Endothelial cell of umbilical vein (primary cell): Measurements from ENCODE around the gene P3H1. TPM values are rescaled to one million over a fixed set of nuclear protein-coding genes. Genes with fewer than 3 reads are reported as not detected.
"Not testable (repeated sequence)": the region's sequence is repeated elsewhere in the genome, so short reads cannot be mapped to it uniquely, and the experiment has no call there.

Source experiments
- BruUV-seq: library from RNA; stranded (reverse); fragments of 400-500 nt; replicated peaks from 2 replicates; lab custom pipeline; 2021; lab: Mats Ljungman, UMichigan
- CTCF ChIA-PET: fragments of 300-600, 350-600 bp; sonication (Branson Sonifier 250); formaldehyde crosslinking; loops from one replicate; lab custom pipeline; 2021; ENCODE audit warnings: antibody characterized with exemption, inconsistent platforms; lab: Charles Lee
- POLR2A ChIA-PET: fragments of 300-600, 350-600 bp; sonication (Branson Sonifier 250); formaldehyde crosslinking; loops from one replicate; lab custom pipeline; 2021; ENCODE audit warnings: antibody characterized with exemption, inconsistent platforms; lab: Charles Lee
- DNase-seq: peaks from one replicate; pipeline ENCODE4 v3.0.0-alpha.2; 2011; ENCODE audit warnings: low read depth, low spot score
- FAIRE-seq: peaks from 2 replicates; lab custom pipeline; 2011; peaks lifted over from hg19 to GRCh38; lab: Jason Lieb, UNC
- H2AFZ ChIP-seq: 2 replicates; pipeline ENCODE4 v1.6.0; 2012; ENCODE audit warnings: low read depth, low read length, control low read depth, inconsistent platforms
- H3K27ac ChIP-seq: 2 replicates; pipeline ENCODE4 v1.5.1; 2011; ENCODE audit warnings: low read depth, mild to moderate bottlenecking, control low read depth, low read length, moderate library complexity; ENCODE audit not compliant: insufficient read depth
- H3K27me3 ChIP-seq, 2 experiments: 2 replicates each; pipeline versions ENCODE4 v1.6.0 to v1.6.1; 2011; ENCODE audit warnings: low read length in 2 of 2, mixed read lengths in 1 of 2; ENCODE audit not compliant: control insufficient read depth in 2 of 2, insufficient read depth in 2 of 2
- H3K36me3 ChIP-seq, 2 experiments: 2 replicates in 1 of 2; 3 replicates in 1 of 2; pipeline ENCODE4 v1.5.1; 2011; ENCODE audit warnings: low read length in 2 of 2, mild to moderate bottlenecking in 1 of 2, moderate library complexity in 1 of 2; ENCODE audit not compliant: control insufficient read depth in 2 of 2, insufficient read depth in 2 of 2; ENCODE audit errors: extremely low read depth in 1 of 2
- H3K4me1 ChIP-seq: 3 replicates; pipeline ENCODE4 v1.5.1; 2011; ENCODE audit warnings: mild to moderate bottlenecking, low read length; ENCODE audit not compliant: control insufficient read depth, insufficient read depth; ENCODE audit errors: extremely low read depth
- H3K4me2 ChIP-seq: 2 replicates; pipeline ENCODE4 v1.6.1; 2011; ENCODE audit warnings: low read length, control low read depth, mixed read lengths; ENCODE audit not compliant: insufficient read depth
- H3K4me3 ChIP-seq, 3 experiments: fragments of 200-600 bp in 1 of 3; sonication (generic), shearing (Covaris generic) in 1 of 3; replicated peaks in 1 of 3; 2 replicates each; pipeline ENCODE4 v1.5.1; 2011 to 2016; ENCODE audit warnings: control low read depth in 3 of 3, low read length in 3 of 3, mild to moderate bottlenecking in 2 of 3, inconsistent platforms in 1 of 3, low read depth in 1 of 3, moderate library complexity in 1 of 3; ENCODE audit not compliant: insufficient read depth in 1 of 3
- H3K79me2 ChIP-seq: 2 replicates; pipeline ENCODE4 v1.6.0; 2012; ENCODE audit warnings: low read length, inconsistent platforms; ENCODE audit not compliant: control insufficient read depth, insufficient read depth
- H3K9ac ChIP-seq: replicated peaks from 2 replicates; pipeline ENCODE3; 2011; ENCODE audit warnings: low read length, control low read depth; ENCODE audit not compliant: insufficient read depth; ENCODE audit errors: extremely low read depth
- H3K9me1 ChIP-seq: replicated peaks from 3 replicates; pipeline ENCODE4 v1.6.0; 2011; ENCODE audit warnings: mild to moderate bottlenecking, low read length; ENCODE audit not compliant: control insufficient read depth, insufficient read depth; ENCODE audit errors: extremely low read depth
- H3K9me3 ChIP-seq: replicated peaks from 2 replicates; pipeline ENCODE4 v1.5.1; 2012; ENCODE audit warnings: low read length, inconsistent platforms; ENCODE audit not compliant: control insufficient read depth, insufficient read depth
- H4K20me1 ChIP-seq: replicated peaks from 2 replicates; pipeline ENCODE3; 2011; ENCODE audit warnings: mild to moderate bottlenecking, low read length; ENCODE audit not compliant: control insufficient read depth, insufficient read depth; ENCODE audit errors: extremely low read depth
- FOS ChIP-seq: IDR thresholded peaks from 2 replicates; pipeline ENCODE4 v1.6.1; 2011; ENCODE audit warnings: mild to moderate bottlenecking, low read length, moderate library complexity, borderline replicate concordance; ENCODE audit not compliant: insufficient read depth
- JUN ChIP-seq: IDR thresholded peaks from 2 replicates; pipeline ENCODE4 v1.6.1; 2011; ENCODE audit warnings: borderline replicate concordance, low read depth; ENCODE audit not compliant: insufficient read length, insufficient read depth
- POLR2A ChIP-seq: IDR thresholded peaks from 2 replicates; pipeline ENCODE4 v1.6.1; 2012; ENCODE audit warnings: low read depth, mild to moderate bottlenecking, control low read depth, low read length
- POLR2AphosphoS5 ChIP-seq: IDR thresholded peaks from 2 replicates; pipeline ENCODE4 v1.6.1; 2012; ENCODE audit warnings: low read depth, mild to moderate bottlenecking, control low read depth, low read length, moderate library complexity; ENCODE audit not compliant: insufficient read depth
- dilution Hi-C: fragments of 300-500 bp; cut with MboI; formaldehyde crosslinking; loops from one replicate; pipeline ENCODE4 v1.15.0; 2019; ENCODE audit warnings: low sequenced_read_pairs; ENCODE audit not compliant: extremely low pct_ligation_motif_present
- intact Hi-C: fragments of 100-400 bp; cut with micrococcal nuclease; formaldehyde crosslinking; loops from one replicate; pipeline ENCODE4 v1.10.0; 2022
- polyA plus RNA-seq, 4 experiments: library from polyadenylated mRNA; depleted of rRNA in 3 of 4; stranded (reverse) in 3 of 4; unstranded in 1 of 4; fragments of >200 nt; gene quantifications; 2 replicates each; pipeline versions ENCODE4 v1.2.1 to v1.2.3, GENCODE V29; 2011 to 2012; ENCODE audit warnings: missing spikeins in 1 of 4
- total RNA-seq: library from RNA; stranded (reverse); gene quantifications from 2 replicates; pipeline ENCODE4 v1.2.3, GENCODE V29; 2021

P3H1 gene
- total and polyA plus RNA-seq, 2 donors (not counting 3 experiments of a cell fraction or from before 2014, with no cell fraction given), result 136 to 194 TPM

DNA sequence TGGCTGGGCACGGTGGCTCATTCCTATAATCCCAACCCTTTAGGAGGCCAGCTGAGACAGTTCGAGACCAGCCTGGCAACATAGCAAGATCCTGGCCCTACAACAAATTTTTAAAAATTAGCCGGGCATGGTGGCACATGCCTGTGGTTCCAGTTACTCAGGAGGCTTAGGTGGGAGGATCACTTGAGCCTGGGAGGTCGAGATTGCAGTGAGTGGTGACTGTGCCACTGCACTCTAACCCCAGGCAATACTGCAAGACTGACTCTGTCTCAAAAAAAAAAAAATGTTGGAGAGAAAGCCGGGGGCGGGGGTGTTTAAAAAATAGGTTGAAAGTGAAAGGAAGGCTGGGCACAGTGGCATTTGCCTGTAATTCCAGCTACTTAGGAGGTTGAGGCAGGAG is 43.3 kb downstream of the P3H1 start:
- dilution Hi-C loops (no loop called here), intact Hi-C loops (no loop called here)
- Histone ChIP-seq H3K36me3 (no peaks in the 10 kb centered on the region), H3K27me3 (no peaks in the 10 kb centered on the region), H3K4me2 (no peak overlapping the region), H3K9ac (no peak overlapping the region), H4K20me1 (no peaks in the 10 kb centered on the region), H3K27ac (no peak overlapping the region), H2AFZ (no peak overlapping the region), H3K79me2 (no peaks in the 10 kb centered on the region), H3K4me1 (no peaks in the 10 kb centered on the region), H3K4me3 (no peak overlapping the region), H3K9me3 (no peaks in the 10 kb centered on the region), H3K9me1 (no peaks in the 10 kb centered on the region)
- TF ChIP-seq JUN, result no peak
- no peak for TF ChIP-seq POLR2A
- no peak for TF ChIP-seq FOS
- TF ChIP-seq POLR2AphosphoS5, result no peak
- ChIA-PET POLR2A (no interaction called here), CTCF (interaction anchor here (0.8 kb wide), 1 partner anchor 10 kb away, joined by 3 read pairs; no protein-coding TSS in a partner anchor)
- no TSS peak for BruUV-seq
- FAIRE-seq, result no peak
- no peak for DNase-seq

- DNase-seq, H3K9ac ChIP-seq, BruUV-seq, H3K4me3 ChIP-seq, dilution Hi-C loops, H3K36me3 ChIP-seq, intact Hi-C loops, H3K9me1 ChIP-seq, H3K9me3 ChIP-seq, H2AFZ ChIP-seq, FAIRE-seq, H3K4me1 ChIP-seq, H3K27me3 ChIP-seq, H3K27ac ChIP-seq, H3K4me2 ChIP-seq, H4K20me1 ChIP-seq, H3K79me2 ChIP-seq: not testable (repeated sequence)
- ChIA-PET CTCF (interaction anchor here (0.6 kb wide), 2 partner anchors 36 to 613 kb away, joined by 3 read pairs; no protein-coding TSS in a partner anchor), POLR2A (interaction anchor here (0.6 kb wide), 1 partner anchor 1068 kb away, joined by 3 read pairs; no protein-coding TSS in a partner anchor)
These were observed 44.4 kb downstream of the P3H1 start for GRCh38 chr1:42722403-42722802.
